HS-5 (cell line): ENCODE measurements around the gene YIF1A.
"Not testable (repeated sequence)": the region's sequence is repeated elsewhere in the genome, so short reads cannot be mapped to it uniquely, and the experiment has no call there.

Experiments
- DNase-seq: peaks from one replicate; pipeline ENCODE4 v3.0.0-alpha.2; 2012; ENCODE audit warnings: low read depth

YIF1A gene

GRCh38 chr11:66311965-66312548, 23.1 kb upstream of the YIF1A start:
- DNase-seq = peak; percentile 86

- no peak for DNase-seq
Measured at GRCh38 chr11:66311470-66311964, 22.6 kb upstream of the YIF1A start.

GRCh38 chr11:66310803-66311440, 22.0 kb upstream of the YIF1A start:
- DNase-seq = not testable (repeated sequence)

- no peak for DNase-seq
Measured at GRCh38 chr11:66310324-66310723, 21.4 kb upstream of the YIF1A start.

GRCh38 chr11:66309475-66309874, 20.5 kb upstream of the YIF1A start:
- no peak for DNase-seq

- no peak for DNase-seq
Measured at GRCh38 chr11:66302656-66303055, 13.7 kb upstream of the YIF1A start.

- DNase-seq = no peak
Measured at GRCh38 chr11:66299186-66299585, 10.2 kb upstream of the YIF1A start.

- no peak for DNase-seq
Measured at GRCh38 chr11:66297610-66298009, 8.7 kb upstream of the YIF1A start.

GRCh38 chr11:66294626-66295620, 6.0 kb upstream of the YIF1A start:
- DNase-seq = no peak

GRCh38 chr11:66293777-66294625, 5.1 kb upstream of the YIF1A start:
- no peak for DNase-seq

GRCh38 chr11:66293352-66293751, 4.4 kb upstream of the YIF1A start:
- no peak for DNase-seq

GRCh38 chr11:66292543-66293332, 3.8 kb upstream of the YIF1A start:
- DNase-seq = no peak

- DNase-seq = no peak
Measured at GRCh38 chr11:66291706-66292542, 3.0 kb upstream of the YIF1A start, which contains the start of gene TMEM151A. TSS of gene TMEM151A (plus strand) at chr11:66291894. CDS start at chr11:66292014, 120 bp downstream.

- DNase-seq = no peak
Measured at GRCh38 chr11:66291303-66291705, 2.4 kb upstream of the YIF1A start.

GRCh38 chr11:66290330-66290621, 1.3 kb upstream of the YIF1A start:
- no peak for DNase-seq

- no peak for DNase-seq
Measured at GRCh38 chr11:66289548-66290329, 796 bp upstream of the YIF1A start.

GRCh38 chr11:66287889-66288670, 863 bp downstream of the YIF1A start:
- DNase-seq = no peak

- no peak for DNase-seq
Measured at GRCh38 chr11:66287211-66287888, 1.6 kb downstream of the YIF1A start.
